Left colon (tissue), 2 donors: Measurements from ENCODE around the gene VWA3A. TPM values are rescaled to one million over a fixed set of nuclear protein-coding genes. Genes with fewer than 3 reads are reported as not detected.
"Not testable (repeated sequence)": the region's sequence is repeated elsewhere in the genome, so short reads cannot be mapped to it uniquely, and the experiment has no call there.

ENCODE experiments used
- ATAC-seq: fragments of 200-7000 bp; cut with Tn5 transposase; one replicate; pipeline ENCODE4 v1.9.1; 2020; ENCODE audit warnings: mild to moderate bottlenecking, moderate library complexity
- DNase-seq, 2 donors: peaks; one replicate each; pipeline ENCODE4 v3.0.0-alpha.2; 2020
- intact Hi-C, 2 donors: fragments of 100-400 bp; cut with DNase I in 1 of 2; cut with micrococcal nuclease in 1 of 2; formaldehyde crosslinking; loops; one replicate each; pipeline versions ENCODE4 v1.11.2 to v1.14.0; 2022; cut with DNase I, micrococcal nuclease
- total RNA-seq, 2 donors: library from RNA; stranded (reverse); fragmentation: NEBNext Ultra II Directional; extraction: Animal tissue kit (Norgen Biotek cat#: 25700); gene quantifications; one replicate each; pipeline ENCODE4 v1.2.1, GENCODE V29; 2021
- donor health status: DM: no; HTN: no; CAD: no.
- donor health status: DM: yes; HTN: yes; CAD: no.

VWA3A gene
- total RNA-seq, 2 donors from 2014 or later: not detected

DNA sequence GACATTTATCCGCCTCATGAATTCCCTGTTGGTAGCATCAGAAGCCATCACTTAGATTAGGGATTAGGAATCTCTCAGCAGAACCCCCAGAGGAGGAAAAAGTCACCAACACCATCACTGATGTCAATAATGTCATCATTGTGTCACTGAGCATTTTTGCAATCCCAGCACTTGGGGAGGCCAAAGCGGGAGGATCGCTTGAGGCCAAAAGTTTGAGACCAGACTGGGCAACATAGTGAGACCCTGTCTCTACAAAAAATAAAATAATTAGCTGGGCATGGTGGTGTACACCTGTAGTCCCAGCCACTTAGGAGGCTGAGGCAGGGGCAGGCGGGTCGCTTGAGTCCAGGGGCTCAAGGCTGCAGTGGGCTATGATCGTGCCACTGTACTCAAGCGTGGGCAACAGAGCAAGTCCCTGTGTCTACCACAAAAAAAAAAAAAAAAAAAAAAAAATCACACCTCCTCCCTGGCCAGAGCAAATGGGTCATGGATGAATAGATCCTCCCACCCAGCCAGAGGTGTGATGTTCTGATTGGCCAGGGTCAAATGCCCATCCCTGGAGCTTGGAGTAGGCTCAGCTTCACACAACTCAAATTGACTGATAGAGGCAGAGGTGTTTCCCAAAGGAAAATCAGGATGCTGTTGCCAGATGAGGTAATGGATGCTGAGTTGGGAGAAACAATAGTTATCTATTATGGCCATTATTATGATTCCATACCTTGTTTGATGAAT lies 31.6 kb downstream of the VWA3A start:
- ATAC-seq (no peak), DNase-seq (no peak)
- intact Hi-C loops: no loop called here

DNA sequence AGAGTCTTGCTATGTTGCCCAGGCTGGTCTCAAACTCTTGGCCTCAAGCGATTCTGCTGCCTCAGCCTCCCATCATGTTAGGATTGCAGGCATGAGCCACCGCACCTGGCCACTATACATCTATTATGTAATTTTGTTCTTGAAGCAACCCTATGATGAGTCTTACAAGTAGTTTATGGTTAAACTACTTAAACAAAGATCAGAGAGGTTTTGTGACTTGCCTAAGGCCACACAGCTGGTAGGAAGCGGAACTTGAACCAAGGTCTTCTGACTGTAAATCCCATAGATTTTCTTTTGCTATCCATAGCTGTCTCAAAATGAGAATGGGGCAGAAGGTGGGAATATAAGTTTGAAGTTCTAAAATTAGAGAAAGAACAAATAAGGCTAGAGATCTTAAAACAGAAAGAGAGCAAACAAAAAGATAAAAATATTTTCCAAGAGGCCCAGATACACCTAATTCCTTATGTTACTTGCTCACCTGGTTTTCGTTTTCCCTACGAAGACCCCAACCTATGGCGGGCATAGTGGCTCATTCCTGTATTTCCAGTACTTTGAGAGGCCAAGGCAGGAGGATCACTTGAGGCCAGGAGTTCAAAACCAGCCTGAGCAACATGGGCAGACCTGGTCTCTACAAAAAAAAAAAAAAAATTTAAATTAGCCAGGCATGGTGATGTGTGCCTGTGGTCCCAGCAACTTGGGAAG lies 32.4 kb downstream of the VWA3A start:
- DNase-seq (no peak), ATAC-seq (no peak)
- intact Hi-C loops: no loop called here

DNA sequence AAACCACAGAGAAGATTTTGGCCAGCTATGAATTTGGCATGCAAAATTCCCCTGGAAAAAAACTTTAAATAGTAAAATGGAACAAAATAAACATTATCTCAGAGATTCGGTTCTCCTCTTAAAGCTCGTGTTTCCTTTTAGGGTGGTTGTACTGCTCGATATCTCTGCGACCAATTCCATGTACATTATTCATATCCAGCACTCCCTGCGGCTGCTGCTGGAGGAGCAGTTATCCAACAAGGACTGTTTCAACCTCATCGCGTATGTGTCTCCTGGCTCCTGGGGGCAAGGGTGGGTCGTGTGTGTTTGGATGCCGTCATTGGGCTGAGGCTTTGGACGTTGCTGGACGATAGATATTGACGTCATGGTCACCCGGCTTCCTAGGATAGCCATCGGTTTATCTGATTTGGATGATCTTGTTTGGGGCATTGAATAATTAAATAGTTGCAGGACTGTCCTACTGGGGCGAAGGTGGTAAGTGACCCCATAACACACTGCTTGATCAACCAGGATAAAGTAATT lies 33.8 kb downstream of the VWA3A start:
- no peak for ATAC-seq
- no peak for DNase-seq
- intact Hi-C loops: no loop called here

DNA sequence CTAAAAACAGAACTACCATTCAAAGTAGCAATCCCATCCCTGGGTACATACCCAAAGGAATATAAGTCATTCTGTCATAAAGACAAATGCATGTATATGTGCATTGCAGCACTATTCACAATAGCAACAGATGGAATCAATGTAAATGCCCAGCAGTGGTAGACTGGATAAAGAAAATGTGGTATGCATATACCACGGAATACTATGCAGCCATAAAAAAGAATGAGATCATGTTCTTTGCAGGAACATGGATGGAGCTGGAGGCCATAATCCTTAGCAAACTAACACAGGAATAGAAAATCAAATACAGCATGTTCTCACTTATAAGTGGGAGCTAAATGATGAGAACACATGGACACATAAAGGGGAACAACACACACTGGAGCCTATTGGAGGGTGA lies 36.2 kb downstream of the VWA3A start:
- intact Hi-C loops, DNase-seq, ATAC-seq: not testable (repeated sequence)

DNA sequence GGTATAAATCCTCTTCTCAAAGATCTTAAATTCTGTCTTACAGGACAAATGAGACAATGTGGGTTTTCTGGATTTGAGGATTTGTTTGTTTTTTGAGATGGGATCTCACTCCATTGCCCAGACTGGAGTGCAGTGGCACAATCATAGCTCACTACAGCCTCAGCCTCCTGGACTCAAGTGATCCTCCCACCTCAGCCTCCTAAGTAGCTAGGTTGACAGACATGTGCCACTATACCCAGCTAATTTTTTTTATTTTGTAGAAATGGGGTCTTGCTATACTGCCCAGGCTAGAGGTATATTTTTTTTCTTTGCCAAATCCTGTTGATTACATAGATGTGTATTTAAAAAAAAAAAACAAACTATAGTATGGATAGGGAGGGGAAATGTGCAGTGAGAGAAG lies 38.2 kb downstream of the VWA3A start:
- no peak for DNase-seq
- ATAC-seq: no peak
- intact Hi-C loops: no loop called here

DNA sequence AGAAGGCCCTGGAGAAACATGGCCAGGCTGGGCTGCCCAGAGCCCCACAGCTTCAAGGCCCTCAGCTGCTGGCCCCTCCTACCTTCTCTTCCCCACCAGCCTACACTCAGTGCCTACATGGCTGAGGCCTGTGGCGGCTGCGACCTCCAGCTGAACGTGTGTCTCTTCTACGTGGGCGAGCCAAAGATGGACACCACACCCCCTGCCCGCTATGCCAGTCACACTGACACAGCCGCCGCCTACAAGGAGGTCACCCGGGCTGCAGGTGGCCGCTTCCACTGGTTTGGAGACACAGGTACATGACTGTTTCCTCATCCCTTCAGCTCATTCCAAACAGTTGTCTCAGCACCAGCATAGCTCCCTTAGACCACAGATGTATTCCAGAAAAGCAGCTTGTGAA lies 40.5 kb downstream of the VWA3A start:
- intact Hi-C loops: no loop called here
- DNase-seq (no peak), ATAC-seq (no peak)

DNA sequence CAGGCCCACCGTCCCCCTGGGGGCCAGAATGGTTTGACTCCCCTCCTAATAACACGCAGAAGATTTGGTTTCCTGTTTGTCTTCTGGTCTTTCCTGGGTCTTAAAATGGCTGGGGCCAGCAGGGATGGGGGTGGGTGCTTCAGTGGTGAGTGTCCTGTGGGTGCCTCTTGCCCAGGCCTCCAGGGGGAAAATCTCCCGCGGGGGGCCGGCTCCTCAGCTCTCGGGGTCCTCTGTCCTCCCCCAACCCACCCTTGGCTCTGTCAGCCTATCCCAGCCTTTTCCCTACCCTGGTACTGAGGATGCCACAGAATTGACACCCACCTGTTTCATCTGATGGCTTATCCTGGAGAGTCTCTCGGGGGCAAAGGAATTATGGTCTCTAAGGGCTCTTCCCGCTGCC lies 46.1 kb downstream of the VWA3A start:
- ATAC-seq (no peak), DNase-seq (no peak)
- intact Hi-C loops: no loop called here

DNA sequence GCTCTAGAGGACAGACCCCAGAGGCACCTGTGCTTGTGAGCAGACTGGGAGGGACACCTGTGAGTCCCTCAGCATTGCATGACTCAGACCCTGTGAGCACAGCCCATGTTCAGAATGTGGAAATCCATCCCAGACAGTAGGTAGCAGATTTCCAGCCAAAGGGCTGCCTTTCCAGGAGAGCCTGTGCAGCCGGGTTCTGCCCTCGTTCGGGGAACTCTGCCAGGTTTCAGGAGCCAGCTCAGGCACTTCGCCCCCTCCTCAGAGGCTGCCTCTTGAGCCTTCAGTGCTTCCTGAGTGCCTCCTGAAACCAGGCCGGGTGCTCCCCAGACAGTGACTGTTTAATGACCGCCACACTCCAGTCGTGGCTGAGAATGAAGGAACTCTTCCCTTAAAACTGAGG lies 46.7 kb downstream of the VWA3A start:
- ATAC-seq (no peak), DNase-seq (no peak)
- intact Hi-C loops: no loop called here

DNA sequence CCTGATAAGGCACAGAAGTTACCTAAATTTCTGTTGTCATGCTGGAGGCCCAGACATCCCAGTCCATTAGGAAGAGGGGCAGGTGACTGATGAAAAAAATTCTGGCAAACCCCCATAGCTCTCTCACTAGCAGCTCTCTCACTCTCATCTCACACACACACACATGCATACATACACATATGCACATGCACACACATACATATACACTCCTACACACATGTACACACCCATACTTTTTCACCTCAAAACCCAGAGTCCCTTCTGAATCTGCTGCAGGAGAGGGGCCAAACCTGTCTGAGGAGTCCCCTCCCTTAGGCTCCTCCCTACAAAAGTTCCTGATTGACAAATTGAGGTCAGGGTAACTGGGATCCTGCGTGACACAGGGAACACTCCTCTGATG lies 47.4 kb downstream of the VWA3A start:
- intact Hi-C loops: no loop called here
- ATAC-seq: no peak
- DNase-seq: no peak

DNA sequence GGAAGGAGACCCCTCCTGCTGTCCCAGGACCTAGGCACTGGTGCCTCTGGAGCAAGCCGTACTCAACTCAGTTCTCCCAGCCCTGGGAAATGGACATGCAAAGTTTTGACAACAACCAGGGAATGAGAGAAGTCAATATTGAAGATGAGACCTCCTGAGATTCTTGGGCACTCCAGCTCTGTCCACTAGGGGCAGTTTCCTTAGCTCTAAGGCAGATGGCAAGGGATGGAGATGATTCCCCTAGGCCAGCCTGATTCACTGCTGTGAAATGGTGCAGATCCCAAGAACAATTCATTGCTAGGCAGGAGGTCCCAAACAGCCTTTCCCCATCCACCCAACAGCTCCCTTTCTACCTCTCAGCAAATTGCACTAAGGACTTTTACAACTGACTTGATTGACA lies 49.4 kb downstream of the VWA3A start:
- DNase-seq: no peak
- intact Hi-C loops: no loop called here
- ATAC-seq: no peak

DNA sequence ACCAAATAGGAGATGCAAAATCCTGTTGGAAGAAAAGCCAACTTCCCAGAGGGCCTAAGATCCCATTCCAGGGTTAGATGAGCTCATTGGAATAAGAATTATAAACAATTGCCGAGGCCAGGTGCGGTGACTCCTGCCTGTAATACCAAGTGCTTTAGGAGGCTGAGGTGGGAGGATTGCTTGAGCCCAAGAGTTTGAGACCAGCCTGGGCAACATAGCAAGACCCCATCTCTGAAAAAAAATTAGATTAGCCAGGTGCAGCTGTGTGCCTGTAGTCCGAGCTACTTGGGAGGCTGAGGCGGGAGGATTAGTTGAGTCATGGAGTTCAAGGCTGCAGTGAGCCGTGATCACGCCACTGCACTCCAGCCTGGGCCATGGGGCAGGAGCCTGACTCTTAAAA lies 52.2 kb downstream of the VWA3A start:
- intact Hi-C loops: no loop called here
- ATAC-seq (no peak), DNase-seq (no peak)

DNA sequence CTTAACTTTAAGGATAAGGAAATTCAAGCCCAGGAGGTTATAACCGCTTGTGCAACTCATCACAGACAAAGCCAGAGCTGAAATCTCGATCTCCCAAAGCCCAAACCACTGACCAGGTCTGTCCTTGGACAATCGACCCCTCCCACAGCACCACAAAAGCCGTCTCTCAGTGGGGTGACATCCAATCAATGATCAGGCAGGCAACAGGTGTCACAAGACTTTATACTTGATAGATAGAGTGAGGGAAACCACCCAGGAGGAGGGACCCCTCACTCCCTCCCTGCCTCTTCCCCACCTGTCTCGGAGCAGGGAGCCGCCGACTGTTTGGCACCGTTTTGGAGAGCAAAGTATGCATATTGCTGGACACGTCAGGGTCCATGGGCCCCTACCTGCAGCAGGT lies 55.5 kb downstream of the VWA3A start:
- intact Hi-C loops: no loop called here
- ATAC-seq: no peak
- DNase-seq: no peak

DNA sequence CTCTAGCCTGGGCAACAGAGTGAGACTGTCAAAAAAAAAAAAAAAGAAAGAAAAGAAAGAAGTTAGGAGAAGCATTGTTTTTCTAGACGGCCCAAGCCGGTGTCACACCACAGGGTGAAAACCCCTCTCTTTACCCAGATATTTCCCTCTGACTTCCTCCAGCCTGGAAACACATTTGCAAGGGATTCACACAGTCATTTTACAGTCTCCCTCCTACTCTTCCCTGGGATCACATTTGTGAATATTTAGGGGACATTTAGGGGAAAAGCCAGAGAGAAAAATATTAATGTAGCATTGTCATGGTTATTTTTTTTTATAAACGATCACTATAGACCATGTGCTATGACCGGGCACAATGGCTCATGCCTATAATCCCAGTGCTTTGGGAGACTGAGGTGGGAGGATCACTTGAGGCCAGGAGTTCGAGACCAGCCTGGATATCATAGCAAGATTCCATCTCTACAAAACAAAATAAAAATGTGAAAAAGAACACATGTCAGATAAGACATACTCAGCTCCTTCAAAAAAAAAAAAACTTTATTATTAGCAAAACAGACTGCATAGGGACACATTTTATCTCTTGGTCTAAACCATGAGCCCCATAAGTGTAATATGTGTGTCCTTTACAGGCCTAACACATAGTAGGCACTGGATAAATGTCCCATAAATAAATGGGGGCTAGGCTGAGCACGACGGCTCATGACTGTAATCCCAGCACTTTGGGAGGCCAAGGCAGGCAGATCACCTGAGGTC lies 59.1 kb downstream of the VWA3A start:
- DNase-seq: no peak
- intact Hi-C loops: no loop called here
- ATAC-seq: no peak

DNA sequence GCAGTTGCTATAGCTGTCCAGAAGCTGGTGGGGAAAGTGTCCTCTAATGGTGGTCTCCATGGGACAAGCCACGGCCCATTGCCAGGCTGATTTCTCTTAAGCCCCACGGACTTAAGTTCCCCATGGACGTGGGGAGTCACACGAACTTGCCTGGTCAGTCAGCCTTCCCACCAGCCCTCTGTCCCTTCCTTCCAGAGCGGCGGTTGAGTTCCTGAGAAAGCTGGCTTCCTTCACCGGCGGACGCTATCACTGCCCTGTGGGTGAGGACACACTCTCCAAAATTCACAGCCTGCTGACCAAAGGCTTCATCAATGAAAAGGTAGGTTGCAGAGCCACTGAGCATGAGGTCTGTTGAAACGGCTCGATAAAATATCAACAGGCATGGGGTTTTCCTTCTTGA lies 60.0 kb downstream of the VWA3A start:
- intact Hi-C loops: no loop called here
- DNase-seq (no peak), ATAC-seq (no peak)

DNA sequence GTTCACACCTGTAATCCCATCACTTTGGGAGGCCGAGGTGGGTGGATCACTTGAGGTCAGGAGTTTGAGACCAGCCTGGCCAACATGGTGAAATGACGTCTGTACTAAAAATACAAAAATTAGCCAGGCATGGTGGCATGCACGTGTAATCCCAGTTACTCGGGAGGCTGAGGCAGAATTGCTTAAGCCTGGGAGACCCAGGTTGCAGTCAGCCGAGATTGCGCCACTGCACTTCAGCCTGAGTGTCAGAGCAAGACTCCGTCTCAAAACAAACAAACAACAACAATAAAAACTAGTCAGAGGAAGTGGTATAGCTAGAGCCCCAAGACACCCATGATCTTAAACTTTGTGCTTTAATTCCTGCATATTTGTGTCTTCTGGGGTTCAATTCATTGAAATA lies 60.7 kb downstream of the VWA3A start:
- DNase-seq, intact Hi-C loops, ATAC-seq: not testable (repeated sequence)

DNA sequence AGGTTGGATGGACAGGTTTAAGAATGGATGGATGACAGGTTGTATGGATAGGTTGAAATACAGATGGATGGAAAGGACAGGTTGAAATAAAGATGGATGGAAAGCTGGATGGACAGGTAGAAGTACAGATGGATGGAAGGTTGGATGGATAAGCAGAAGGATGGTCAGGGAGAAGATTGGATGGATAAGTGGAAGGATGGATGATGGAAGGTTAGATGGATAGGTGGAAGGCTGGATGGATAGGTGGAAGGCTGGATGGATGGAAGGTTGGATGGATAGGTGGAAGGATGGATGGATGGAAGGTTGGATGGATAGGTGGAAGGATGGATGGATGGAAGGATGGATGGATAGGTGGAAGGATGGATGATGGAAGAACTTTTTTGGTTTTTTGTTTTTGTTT lies 69.1 kb downstream of the VWA3A start:
- ATAC-seq (no peak), DNase-seq (no peak)

DNA sequence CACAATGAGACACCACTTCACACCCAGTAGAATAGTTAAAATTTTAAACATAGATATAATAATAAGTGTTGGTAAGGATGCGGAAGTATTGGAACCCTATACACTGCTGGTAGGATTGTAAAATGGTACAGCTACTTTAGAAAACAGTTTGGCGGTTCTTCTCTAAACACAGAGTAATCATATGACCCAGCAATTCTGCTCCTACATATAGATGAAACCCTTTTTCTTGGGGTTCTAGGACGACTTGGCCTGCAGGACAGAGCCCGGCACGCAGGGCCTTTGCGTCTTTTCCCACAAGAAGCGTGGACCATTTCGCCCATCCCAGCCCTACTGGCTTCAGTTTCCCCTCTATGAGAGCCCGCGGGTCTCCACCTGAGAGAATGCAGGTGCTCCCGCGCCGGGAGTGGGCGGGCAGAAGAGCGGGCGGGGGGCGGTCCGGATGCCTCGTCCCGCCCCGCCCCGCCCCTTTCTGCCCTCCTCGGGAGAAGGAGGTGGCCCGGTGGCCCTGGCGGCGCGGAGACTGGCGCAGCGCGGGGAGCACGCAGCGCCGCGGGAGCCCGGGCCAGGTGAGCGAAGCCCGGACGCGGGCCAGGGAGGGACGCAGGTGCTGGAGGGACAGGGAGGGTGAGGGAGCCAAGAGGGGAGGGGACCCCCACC lies 69.8 kb downstream of the VWA3A start, which contains the start of gene SDR42E2:
TSS of gene SDR42E2 (plus strand) at position 508 of the 657 bp plus-strand sequence. CDS start 3,077 bp downstream, outside the sequence.
- DNase-seq: peak in 1 of 2 donors; percentile 43
- peak; percentile 93 for ATAC-seq
- intact Hi-C loops: no loop called here

More for the DNA sequence above, 69.1 kb downstream of the VWA3A start:
- intact Hi-C loops: no loop called here

DNA sequence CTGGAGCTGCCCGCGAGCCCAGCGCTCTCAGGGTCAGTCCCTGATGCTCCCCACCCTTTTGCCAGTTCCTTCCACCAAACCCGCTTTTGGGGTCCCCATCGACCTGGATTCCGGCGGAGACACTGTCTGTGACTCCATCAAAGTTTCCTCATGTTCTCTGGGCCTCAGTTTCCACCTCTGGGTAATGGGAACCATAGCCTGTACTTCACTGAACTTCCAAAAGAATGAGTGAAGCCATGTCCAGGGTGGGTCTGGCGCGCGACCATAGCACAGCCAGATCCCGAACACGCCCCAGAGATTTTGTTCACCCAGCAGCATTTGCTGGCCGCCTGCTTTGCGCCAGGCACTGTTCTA lies 70.3 kb downstream of the VWA3A start:
- ATAC-seq (no peak), DNase-seq (no peak)
- intact Hi-C loops: no loop called here

DNA sequence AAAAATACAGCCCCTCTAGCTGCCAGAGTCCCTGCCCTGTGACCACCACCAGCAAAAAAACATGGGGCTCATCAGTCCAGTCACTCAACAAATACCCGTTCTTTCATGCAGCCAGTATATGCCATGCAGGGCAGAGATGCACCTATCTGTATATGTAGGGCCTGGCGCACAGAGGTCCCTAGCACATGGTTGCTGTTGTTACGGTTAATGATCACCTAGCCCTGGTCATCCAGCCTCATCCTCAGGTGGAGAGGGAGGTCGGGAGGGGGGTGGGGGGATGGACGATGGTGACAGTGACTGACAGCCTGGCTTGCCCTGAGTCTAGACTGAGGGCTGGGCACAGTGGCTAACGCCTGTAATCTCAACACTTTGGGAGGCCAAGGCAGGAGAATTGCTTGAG lies 71.5 kb downstream of the VWA3A start:
- DNase-seq (no peak), ATAC-seq (no peak)
- intact Hi-C loops: no loop called here
